ENCODE results near the gene C22orf31.
A peak's percentile ranks its signal among the peaks of the same experiment; 100 is the strongest.

C22orf31 gene

GRCh38 chr22:29029202-29030000, 32.2 kb downstream of the C22orf31 start:
- no peak for DNase-seq

GRCh38 chr22:29028468-29028867, 33.2 kb downstream of the C22orf31 start:
- DNase-seq: no peak

- DNase-seq: no peak
Observed at GRCh38 chr22:29026579-29026978, 35.1 kb downstream of the C22orf31 start.

GRCh38 chr22:29023172-29023796, 38.3 kb downstream of the C22orf31 start:
- DNase-seq: no peak

GRCh38 chr22:29022101-29022817, 39.4 kb downstream of the C22orf31 start:
- no peak for DNase-seq

GRCh38 chr22:29018293-29019189, 43.1 kb downstream of the C22orf31 start:
- DNase-seq: no peak

GRCh38 chr22:29016067-29016938, 45.3 kb downstream of the C22orf31 start:
- no peak for DNase-seq

GRCh38 chr22:29014773-29015172, 46.9 kb downstream of the C22orf31 start:
- no peak for DNase-seq

- DNase-seq: no peak
Observed at GRCh38 chr22:29014293-29014692, 47.3 kb downstream of the C22orf31 start.

GRCh38 chr22:29012952-29013351, 48.7 kb downstream of the C22orf31 start:
- DNase-seq: no peak

- no peak for DNase-seq
Observed at GRCh38 chr22:29012101-29012433, 49.6 kb downstream of the C22orf31 start.

- DNase-seq: peak in 27 of 51 donors; percentile 10 to 67 (median 40)
Observed at GRCh38 chr22:29011240-29012100, 50.2 kb downstream of the C22orf31 start.

- no peak for DNase-seq
Observed at GRCh38 chr22:29009148-29009547, 52.5 kb downstream of the C22orf31 start.
